Measurements from ENCODE around the gene MSH2.
A peak's percentile ranks its signal among the peaks of the same experiment; 100 is the strongest.

The MSH2 gene

DNA sequence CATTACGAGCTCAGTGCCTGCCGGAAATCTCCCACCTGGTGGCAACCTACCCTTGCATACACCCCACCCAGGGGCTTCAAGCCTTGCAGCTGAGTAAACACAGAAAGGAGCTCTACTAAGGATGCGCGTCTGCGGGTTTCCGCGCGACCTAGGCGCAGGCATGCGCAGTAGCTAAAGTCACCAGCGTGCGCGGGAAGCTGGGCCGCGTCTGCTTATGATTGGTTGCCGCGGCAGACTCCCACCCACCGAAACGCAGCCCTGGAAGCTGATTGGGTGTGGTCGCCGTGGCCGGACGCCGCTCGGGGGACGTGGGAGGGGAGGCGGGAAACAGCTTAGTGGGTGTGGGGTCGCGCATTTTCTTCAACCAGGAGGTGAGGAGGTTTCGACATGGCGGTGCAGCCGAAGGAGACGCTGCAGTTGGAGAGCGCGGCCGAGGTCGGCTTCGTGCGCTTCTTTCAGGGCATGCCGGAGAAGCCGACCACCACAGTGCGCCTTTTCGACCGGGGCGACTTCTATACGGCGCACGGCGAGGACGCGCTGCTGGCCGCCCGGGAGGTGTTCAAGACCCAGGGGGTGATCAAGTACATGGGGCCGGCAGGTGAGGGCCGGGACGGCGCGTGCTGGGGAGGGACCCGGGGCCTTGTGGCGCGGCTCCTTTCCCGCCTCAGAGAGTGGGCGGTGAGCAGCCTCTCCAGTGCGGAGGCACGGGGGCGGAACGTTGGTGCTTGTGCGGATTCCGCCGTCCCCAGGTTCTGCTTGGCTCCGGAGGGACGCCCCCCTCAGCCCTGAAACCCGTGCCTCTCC, at the start of gene MSH2:
Gene MSH2, plus strand, starts transcription at position 352 of the 804 bp plus-strand sequence. Its CDS starts 36 bp downstream, at position 388.
- DNase-seq (ENCODE audit: low read depth in 2 of 2): peak; percentile 91 to 92
- TF ChIP-seq CTCF (IDR thresholded peaks at IDR 0.05; ENCODE audit: low read depth, low read length): no peak
- peak within 1 kb of the TSS; percentile 88 to 97 for H3K4me3 ChIP-seq (replicated peaks in 1 of 2; ENCODE audit: low read depth in 2 of 2, low read length in 2 of 2)

- DNase-seq (ENCODE audit: low read depth in 2 of 2): peak; percentile 48 to 53
Measured at GRCh38 chr2:47354013-47354847, 48.7 kb upstream of the MSH2 start.

GRCh38 chr2:47354848-47355204, 48.1 kb upstream of the MSH2 start:
- DNase-seq (ENCODE audit: low read depth in 2 of 2): no peak
- no peak overlapping the region for H3K4me3 ChIP-seq (replicated peaks in 1 of 2; ENCODE audit: low read depth in 2 of 2, low read length in 2 of 2)
- no peak for TF ChIP-seq CTCF (IDR thresholded peaks at IDR 0.05; ENCODE audit: low read depth, low read length)

More at GRCh38 chr2:47354013-47354847, 48.7 kb upstream of the MSH2 start:
- TF ChIP-seq CTCF (IDR thresholded peaks at IDR 0.05; ENCODE audit: low read depth, low read length): no peak
- H3K4me3 ChIP-seq (replicated peaks in 1 of 2; ENCODE audit: low read depth in 2 of 2, low read length in 2 of 2): no peak overlapping the region

DNA sequence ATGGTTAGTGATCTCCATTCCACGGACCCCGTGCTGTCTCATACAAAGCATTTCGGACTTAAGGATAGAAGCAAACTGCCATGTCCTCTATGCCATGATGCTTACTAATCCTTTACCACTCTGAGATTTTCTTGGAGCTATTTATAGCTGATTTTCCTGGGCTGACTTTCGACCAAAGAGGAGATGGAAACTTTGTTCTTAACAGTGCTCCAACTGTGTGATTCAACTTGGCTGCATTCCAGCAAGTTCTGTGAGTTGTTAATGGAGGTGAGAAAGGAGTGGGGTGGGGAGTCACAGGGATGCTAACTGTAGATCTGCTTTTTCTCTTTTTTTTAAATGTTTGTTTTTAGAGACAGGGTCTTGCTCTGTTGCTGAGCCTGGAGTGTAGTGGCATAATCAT, 45.5 kb upstream of the MSH2 start:
- H3K4me3 ChIP-seq (replicated peaks in 1 of 2; ENCODE audit: low read depth in 2 of 2, low read length in 2 of 2): no peak overlapping the region
- no peak for TF ChIP-seq CTCF (IDR thresholded peaks at IDR 0.05; ENCODE audit: low read depth, low read length)
- DNase-seq (ENCODE audit: low read depth in 2 of 2): peak; percentile 75 to 77

- no peak for DNase-seq (ENCODE audit: low read depth in 2 of 2)
- H3K4me3 ChIP-seq (replicated peaks in 1 of 2; ENCODE audit: low read depth in 2 of 2, low read length in 2 of 2): no peak overlapping the region
- no peak for TF ChIP-seq CTCF (IDR thresholded peaks at IDR 0.05; ENCODE audit: low read depth, low read length)
Measured at GRCh38 chr2:47359375-47359868, 43.5 kb upstream of the MSH2 start.

- H3K4me3 ChIP-seq (replicated peaks in 1 of 2; ENCODE audit: low read depth in 2 of 2, low read length in 2 of 2): no peak overlapping the region
- no peak for DNase-seq (ENCODE audit: low read depth in 2 of 2)
- TF ChIP-seq CTCF (IDR thresholded peaks at IDR 0.05; ENCODE audit: low read depth, low read length): no peak
Measured at GRCh38 chr2:47360283-47360682, 42.7 kb upstream of the MSH2 start.

Data from cardiac fibroblast (primary cell).